HG02885 (cell line): ENCODE results near the gene SPHK1.

Experiments used
- ATAC-seq: cut with Tn5 transposase; IDR thresholded peaks from one replicate; pipeline ENCODE4 v1.9.1; 2021; ENCODE audit warnings: mild to moderate bottlenecking; ENCODE audit not compliant: unreplicated experiment, poor library complexity

Gene SPHK1

DNA sequence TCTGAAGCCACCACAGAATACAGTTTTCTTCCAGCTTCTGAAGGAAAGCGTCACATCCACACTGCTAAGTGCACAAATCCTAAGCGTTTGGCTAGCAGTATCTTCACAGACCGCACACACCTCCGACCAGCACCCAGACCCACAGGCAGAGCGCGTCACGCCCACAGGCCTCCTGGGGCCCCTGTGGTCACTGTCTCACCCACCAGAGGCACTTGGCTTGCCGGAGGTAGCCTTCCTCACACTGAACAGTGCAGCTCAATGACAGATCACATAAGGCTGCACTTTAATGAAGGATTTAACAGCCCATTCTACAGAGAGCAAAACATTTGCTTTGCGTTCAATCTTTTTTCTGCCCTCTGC lies 21.2 kb downstream of the SPHK1 start:
- no peak for ATAC-seq

DNA sequence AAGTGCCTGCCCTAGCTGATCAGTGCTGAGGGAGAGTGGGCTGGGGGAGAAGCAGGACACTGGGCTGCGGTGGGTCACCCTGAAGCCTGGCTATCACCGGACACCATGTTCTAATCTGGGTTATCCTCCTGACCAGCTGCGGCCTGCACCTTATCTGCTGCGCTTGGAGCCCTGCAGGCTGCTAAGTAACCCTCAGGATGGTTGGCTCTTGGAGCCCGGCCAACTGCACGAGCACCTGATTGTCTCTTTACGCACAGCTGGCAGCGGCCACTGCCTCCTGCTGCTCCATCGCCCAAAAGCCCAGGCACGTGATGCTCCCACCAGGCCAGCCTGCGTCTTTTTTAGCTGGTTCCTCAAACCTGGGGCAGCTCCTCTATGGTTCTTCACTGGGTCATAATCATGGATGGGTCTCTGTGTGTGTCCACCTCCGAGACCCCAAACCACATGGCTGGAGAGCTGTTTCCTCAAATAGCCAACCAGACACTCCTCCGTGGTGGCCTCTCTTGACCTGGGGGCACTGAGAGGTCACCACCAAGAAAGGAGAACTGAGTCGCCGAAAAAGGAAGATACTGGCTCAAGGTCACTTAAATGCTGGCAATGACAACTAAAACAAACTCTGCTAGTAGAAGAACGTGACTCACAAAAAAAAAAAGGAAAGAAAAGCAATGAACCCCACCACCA lies 21.7 kb downstream of the SPHK1 start:
- ATAC-seq = no peak

DNA sequence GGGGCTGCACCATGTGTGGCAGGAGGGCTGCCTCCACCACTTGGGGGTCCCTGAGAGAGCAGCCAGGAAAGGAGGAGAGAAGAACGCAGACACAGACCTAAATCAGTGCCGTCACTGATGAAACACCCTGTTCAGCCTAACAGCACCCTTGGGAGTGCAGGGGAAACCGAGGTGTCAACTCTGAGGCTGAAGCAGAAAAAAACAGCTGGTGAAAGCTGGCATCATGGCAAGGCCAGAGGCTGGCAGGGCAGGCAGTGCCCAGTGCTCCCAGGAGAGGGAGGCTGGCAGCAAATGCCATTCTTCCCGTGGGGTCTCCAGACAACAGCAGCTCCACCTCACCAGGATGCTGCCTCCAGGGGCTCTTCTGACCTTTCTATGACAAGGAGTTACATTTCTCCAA lies 23.1 kb downstream of the SPHK1 start:
- no peak for ATAC-seq

DNA sequence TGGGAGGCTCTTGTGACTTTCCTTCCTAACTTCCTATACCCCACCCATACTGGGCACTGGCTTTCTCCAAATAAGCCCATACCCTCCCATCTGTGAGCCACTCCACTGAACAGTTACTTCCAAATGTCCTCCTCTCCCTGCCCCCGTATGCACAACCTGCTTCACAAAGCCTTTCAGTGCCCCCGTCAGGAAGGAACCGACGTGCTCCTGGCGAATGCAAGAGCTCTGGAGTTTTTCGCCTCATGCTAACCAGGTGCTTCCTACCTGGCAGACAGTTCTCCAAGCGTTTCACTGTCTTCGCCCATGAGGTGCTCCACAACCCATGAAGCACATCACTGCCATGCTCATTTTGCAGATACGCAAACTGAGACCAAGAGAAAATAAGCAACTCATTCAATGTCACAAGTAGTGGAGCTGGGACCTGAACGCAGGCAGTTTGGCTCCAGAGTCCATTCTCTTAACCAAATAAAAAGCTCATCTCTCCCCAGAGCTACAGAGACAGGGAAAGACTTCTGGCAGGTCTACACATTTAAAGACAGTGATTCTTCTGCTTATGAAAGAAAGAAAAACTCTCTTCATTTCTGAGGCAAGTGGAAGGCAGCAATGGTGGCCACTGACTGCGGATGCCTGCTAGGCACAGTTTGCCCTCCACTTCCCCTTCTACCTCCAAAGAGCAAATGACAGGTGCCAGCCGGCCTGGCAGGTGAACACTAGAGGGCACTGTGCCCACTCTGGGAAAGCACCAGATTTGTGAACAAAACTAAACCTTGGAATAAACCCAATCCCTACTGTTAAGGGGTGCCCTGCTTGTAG lies 23.8 kb downstream of the SPHK1 start:
- no peak for ATAC-seq

DNA sequence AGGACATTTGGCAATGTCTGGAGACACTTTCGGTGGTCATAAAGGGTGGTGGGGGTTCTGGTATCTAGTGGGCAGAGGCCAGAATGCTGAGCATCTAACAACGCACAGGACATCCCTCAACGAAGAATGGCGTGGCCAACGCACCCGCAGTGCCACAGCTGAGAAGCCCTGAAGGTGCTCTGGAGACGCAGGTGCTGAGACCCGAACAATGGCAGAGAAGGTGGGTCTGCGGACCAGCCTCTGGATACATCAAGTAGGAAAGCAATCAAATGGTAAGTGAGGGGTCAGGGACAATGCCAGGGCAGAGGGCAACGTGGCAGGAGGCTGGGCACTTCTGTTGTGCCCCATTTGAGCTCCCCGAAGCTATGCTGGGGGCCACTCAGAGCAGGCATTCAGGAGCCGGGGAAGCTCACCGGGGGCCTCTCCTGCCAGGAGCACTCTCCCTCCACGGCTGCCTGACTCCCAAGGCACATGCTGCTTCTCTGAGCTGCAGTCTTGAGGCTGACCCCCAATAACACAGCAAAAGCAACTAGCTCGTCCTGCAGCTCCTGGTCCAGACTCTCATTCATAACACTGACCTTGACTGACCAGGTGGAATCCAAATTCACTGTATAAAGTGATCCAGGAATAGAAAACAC lies 26.0 kb downstream of the SPHK1 start:
- no peak for ATAC-seq

DNA sequence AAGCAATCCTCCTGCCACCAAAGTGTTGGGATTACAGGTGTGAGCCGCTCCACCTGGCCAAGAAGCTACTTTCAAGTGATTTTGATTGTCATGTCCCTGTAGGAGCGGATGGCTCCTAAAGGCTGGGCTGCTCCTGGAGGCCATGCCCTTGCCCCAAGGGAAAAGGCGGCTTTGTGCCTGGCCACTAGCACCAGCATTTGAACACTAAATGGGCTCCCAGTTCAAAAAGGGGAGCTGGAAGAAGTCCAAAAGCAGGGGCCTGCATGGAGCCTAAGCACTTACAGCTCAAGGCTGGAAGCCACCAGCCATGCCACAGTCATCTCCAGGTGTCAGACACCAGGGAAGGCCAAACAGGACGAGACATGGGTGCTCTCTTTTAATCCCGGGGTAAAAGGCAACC lies 26.8 kb downstream of the SPHK1 start:
- no peak for ATAC-seq

DNA sequence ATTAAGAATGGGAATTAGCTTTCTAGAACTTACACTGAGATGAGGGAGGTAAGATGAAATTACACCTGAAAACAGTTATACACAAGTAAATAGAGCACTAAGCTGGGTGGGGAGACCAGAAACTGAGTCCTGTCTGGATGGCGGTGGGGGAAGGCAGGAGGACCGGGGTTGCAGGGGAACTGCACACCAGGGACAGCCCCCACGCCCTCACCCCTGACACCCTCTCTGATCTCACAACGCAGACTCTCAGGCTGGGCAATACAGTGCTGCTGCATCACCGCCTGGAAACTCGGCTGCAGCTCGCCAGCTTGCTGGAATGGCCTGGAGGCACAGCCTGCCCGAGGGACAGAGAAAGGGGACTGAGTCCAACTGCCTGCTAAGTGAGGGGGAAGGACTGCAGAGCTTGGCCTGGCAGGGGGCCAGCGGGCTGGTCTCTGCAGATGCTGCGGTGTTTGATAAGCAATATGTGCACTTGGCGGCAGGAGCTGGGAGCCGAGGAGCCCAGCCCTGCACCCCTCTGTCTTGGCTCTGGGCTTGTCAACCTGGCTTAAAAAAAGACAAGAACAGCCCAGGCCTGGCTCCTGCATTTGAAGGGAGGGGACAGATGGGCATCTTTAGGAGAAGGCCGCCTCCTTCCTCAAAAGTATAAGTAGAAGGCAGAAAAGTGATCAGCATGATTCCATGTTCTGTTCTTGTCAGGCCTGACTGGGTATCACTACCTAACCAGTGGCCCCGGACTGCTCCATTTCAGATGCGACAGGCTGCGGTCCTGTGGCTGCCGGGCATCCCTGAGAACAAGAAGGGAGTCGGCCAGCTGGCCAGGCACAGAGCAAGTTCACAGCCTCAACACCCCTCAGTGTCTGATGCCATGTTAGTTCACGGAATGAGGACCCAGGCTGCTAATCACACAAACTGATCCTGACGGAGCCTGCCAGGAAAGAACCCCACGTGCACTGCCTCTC lies 30.2 kb downstream of the SPHK1 start:
- no peak for ATAC-seq

DNA sequence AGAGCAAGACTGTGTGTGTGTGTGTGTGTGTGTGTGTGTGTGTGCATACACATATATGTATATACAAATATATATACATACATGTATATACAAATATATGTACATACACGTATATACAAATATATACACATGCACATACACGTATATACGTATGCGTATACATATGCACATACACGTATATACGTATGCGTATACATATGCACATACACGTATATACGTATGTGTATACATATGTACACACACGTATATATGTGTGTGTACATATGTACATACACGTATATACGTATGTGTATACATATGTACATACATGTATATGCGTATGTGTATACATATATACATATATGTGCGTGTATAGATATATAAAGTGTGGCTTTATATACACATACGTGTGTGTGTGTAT lies 31.4 kb downstream of the SPHK1 start:
- ATAC-seq = no peak

DNA sequence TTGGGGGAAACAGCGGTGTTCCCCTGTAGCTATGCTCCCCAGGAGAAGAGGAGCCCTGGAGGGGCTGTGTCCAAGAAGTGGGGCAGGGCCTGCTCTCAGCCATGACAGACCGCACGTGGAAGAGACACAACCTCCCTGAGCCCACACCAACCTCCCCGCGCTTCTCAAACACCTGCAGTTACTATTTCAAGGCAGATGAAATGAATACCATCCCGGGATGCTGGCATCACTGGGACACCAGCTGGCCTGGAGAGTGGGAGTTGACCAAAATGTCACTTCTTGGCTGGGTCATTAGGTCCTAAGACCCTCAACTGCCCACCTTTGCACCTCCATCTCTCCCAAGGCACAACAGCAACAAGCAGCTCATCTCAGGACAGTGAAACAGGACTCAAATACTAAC lies 32.0 kb downstream of the SPHK1 start:
- no peak for ATAC-seq

DNA sequence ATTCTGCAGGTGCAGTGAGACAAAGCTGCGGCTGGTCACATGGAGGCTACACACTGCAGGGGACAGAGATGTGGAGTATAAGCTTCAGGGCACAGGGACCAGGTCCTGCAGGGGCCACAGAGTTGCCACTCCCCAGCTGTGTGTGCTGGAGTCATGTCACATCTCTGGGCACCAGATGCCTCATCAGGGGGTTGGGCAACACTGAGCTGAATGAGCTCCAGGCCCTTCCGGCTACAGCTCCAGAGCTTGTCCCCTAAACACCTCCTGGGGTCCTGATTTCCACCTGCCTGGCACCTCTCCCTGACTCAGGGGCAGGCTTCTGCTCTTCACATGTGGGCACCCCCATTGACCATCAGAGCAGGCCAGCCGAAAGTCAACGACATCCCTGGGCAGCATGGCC lies 32.5 kb downstream of the SPHK1 start:
- ATAC-seq = no peak

DNA sequence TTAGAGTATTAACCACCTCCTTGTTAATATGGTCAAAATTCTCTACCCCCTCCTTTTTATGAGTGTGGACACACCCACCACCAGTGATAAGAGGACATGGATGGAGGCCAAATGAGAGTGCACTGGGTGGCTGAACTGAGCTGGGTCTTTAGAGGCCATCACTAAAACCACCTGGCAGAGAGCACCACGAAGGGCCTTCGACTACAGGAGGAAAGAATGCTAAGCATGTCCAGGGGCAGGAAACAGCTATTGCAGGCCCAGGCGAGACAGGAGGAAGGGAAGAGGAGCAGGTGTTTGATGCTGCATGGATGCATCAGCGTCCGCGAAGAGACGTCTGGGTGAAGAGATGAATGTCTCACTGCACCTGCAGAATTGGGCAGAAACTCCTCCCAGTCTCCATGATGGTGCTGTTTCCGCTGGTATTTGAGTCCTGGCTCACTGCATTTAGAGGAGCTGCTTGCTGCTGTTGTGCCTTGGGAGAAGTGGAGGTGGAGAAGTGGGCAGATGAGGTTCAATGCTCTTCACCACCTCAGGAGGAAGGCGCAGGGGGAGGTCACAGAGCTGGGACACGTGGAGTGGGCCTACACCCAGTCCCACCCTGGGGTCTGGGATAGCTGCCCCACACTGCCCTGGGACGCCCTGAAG lies 33.2 kb downstream of the SPHK1 start:
- ATAC-seq = no peak

DNA sequence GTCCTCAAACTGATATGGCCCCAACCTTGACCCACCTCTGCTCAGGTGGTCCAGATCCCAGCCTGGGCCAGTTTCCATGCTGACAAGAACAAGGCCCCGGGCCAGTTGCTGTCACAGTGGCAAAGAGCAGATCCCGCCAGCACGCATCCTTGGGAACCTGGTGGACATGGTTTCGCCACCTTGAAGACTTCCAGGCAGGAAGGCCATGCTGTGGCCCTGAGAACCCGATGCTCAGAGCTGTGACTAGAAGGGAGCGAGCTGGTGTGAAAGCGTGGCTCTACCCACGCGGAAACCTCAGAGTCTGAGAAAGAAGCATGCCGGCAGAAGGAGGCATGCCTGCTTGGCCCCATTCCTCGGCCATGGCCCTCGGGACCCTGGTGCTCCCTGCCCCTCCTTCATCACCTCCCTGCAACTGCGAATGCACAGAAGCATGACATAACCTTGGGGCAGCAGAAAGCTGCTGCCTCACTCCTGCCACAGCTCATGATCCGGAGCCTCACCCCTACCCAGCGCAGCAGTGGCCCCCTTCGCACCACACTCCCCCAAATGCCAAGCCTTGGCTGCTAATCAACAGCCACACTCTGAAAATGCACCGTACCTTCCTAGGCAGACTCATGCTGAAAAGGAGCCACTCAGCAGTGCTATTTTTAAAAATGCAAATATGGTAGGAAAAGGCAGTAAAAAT lies 35.3 kb downstream of the SPHK1 start:
- ATAC-seq = no peak

DNA sequence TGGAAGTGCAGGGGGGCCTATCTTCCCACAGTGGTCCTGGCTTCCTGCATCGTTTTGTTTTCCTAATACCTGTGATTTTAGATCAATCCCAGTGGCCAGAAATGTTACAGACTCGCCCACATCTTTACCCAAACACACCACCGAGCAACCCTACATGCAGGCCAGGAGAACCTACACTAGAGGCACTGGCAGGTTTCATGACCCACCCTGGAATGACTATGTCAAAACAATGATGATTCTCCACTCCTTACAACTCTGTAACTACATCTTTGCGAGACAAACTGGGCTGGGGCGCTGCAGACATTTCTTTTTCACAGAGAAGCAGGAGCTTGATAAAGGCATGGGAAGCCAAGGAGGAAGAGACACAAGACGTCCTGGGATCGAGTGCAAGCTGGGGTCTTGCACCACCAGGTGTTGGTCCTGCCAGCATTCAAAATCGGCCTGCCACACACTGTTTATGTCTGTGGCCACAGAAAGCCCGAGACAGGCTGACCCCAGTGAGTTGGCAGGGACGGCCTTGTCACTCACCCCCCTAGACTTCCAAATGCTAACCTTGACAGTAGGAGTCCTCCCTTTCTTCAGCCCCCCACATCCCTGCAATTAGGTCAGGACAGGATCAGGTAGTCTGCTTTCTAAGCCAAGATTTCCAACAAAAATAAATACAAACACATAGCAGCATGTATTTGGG lies 36.1 kb downstream of the SPHK1 start:
- ATAC-seq = no peak

DNA sequence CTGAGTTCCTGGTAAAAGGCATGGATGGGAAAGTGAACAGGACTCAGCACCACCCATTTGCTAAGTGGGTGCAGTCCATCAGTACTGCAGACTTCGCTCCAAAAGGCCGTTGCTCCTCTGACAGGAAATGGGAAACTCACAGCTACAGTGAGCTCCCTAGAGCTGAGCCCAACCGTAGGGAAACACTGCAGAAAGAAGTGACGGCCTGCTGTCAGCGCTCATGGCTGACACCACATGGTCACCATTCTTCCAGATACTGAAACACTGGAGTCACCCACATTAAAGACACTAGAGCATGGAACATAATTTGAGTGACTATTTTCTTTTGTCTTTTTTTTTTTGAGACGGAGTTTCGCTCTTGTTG lies 36.6 kb downstream of the SPHK1 start:
- no peak for ATAC-seq

DNA sequence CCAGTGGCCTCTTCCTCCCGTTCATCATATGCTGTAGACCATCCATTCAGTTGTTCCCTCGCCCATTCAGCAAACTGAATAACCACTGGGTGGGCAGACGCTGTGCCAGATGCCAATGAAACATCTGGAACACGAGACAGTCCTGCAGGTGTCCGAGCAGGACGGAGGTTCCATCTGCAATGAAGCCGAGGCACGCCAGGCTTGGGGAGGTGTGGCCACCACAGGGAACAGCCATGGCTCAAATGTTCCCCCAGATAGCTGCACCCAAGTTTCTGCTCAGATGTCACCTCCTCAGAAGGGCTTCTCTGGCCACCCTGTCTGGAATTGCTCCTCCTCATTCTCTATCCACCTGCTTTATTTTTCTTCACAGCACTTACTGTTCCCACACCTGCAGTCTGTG lies 38.0 kb downstream of the SPHK1 start:
- ATAC-seq = no peak

DNA sequence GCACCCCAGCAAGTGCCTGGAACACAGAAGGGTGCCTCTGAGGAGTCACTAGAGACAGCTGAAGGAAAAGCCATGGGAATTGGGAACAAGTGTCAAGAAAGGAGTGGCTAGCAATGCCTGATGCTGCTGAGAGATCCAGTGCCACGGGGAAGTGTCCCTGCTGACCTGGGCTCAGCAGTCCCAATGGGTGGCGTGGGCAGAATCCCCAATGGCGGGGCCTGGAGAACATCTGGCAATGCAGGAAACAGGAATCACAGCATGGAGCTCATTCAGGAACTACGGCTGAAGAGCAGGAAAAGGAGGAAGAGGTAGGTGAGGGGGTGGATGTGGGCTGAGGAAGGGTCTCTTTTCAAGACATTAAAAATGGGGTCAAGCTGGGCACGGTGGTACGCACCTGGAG lies 38.5 kb downstream of the SPHK1 start:
- ATAC-seq = no peak

DNA sequence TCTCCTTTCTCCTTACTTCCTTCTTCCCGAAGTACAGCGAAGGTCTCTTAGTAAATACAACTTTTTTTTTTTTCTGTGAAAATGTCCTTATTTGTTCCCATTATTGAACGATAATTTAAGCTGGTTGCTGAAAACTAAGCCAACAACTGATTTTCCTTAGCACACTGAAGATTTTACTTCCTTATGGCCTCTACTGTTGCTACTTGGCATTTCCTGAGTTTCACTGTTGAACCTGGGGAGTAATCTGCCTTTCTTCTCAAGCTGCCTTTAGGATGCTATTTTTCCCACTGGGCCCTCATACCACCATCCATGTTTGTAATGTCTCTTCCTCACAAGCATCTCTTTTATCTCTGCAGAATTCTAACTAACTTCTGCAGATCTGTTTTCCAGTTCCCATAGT lies 42.4 kb downstream of the SPHK1 start:
- ATAC-seq = no peak

DNA sequence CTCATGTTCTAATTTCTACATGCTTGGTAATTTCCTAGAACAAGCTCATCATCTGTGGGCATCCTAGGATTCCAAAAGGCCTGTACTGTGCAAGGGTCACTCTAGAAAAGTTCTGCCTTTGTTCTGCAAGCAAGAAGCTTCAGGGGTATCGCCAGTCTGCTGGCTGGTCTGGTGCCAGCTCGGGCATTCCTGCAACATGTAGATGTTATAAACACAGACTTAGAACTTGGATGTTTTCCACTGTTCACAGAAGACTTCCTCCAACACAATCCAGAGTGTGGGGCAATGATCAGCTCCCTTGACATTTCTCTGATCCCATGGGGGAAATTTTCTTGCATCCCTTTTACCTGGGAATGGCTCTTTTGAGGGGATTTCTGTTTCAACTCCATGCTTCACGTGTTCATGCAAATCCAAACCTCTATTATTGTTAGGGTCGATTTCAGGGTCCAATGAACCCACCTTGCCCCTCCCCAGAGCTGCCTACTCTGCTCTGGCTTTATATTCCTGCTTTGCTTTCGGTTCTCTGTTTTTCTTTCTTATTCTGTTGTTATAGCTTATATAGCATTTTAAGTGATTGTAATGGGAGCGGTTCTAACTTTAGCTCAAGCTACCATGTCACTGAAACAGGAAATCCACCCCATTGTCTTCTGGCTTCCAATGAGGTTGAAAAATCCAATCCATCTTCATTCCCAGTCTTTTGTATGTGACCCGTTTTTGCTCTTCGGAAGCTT lies 43.3 kb downstream of the SPHK1 start:
- no peak for ATAC-seq
